GM23248 (cell line): ENCODE data around the gene MRPL32. TPM values are rescaled to one million over a fixed set of nuclear protein-coding genes. Genes with fewer than 3 reads are reported as not detected.

ENCODE experiments used
- DNase-seq: peaks from one replicate; pipeline ENCODE4 v3.0.0-alpha.2; 2015
- H2AFZ ChIP-seq: fragments of 200-600 bp; sonication (generic); 2 replicates; pipeline ENCODE4 v1.6.1; 2016; ENCODE audit warnings: antibody characterized with exemption
- H3F3A ChIP-seq: fragments of 200-600 bp; sonication (generic); 2 replicates; pipeline ENCODE4 v1.6.1; 2016; ENCODE audit warnings: mild to moderate bottlenecking, antibody characterized with exemption, mixed run types; ENCODE audit not compliant: insufficient read depth
- H3K27ac ChIP-seq: fragments of 200-600 bp; sonication (generic); 2 replicates; pipeline ENCODE4 v1.5.1; 2016; ENCODE audit warnings: mild to moderate bottlenecking
- H3K27me3 ChIP-seq: fragments of 200-600 bp; sonication (generic); replicated peaks from 2 replicates; pipeline ENCODE4 v1.6.1; 2016; ENCODE audit warnings: mild to moderate bottlenecking; ENCODE audit not compliant: insufficient read depth
- H3K36me3 ChIP-seq: fragments of 200-600 bp; sonication (generic); 2 replicates; pipeline ENCODE4 v1.6.1; 2016; ENCODE audit warnings: low read depth, mild to moderate bottlenecking
- H3K4me1 ChIP-seq: fragments of 200-600 bp; sonication (generic); 2 replicates; pipeline ENCODE4 v1.6.1; 2016; ENCODE audit warnings: mild to moderate bottlenecking; ENCODE audit not compliant: insufficient read depth
- H3K4me2 ChIP-seq: fragments of 200-600 bp; sonication (generic); one replicate; pipeline ENCODE4 v1.6.1; 2016; ENCODE audit warnings: mild to moderate bottlenecking; ENCODE audit not compliant: unreplicated experiment
- H3K4me3 ChIP-seq: fragments of 200-600 bp; sonication (generic); 2 replicates; pipeline ENCODE4 v1.5.1; 2016; ENCODE audit warnings: mild to moderate bottlenecking
- H3K79me2 ChIP-seq: fragments of 200-600 bp; sonication (generic); 2 replicates; pipeline ENCODE4 v1.6.1; 2016; ENCODE audit warnings: mild to moderate bottlenecking; ENCODE audit not compliant: insufficient read depth
- H3K9ac ChIP-seq: fragments of 200-600 bp; sonication (generic); 2 replicates; pipeline ENCODE4 v1.6.1; 2016; ENCODE audit warnings: mild to moderate bottlenecking
- H3K9me2 ChIP-seq: fragments of 200-600 bp; sonication (generic); 2 replicates; pipeline ENCODE4 v1.6.1; 2016; ENCODE audit warnings: mixed run types, mild to moderate bottlenecking, moderate library complexity; ENCODE audit not compliant: insufficient read depth
- H3K9me3 ChIP-seq: fragments of 200-600 bp; sonication (generic); one replicate; pipeline ENCODE4 v1.6.1; 2017; ENCODE audit warnings: low read depth
- H4K20me1 ChIP-seq: fragments of 200-600 bp; sonication (generic); 2 replicates; pipeline ENCODE4 v1.6.0; 2016; ENCODE audit not compliant: insufficient read depth
- EZH2 ChIP-seq: fragments of 200-600 bp; sonication (generic); IDR thresholded peaks from 2 replicates; pipeline ENCODE4 v1.6.1; 2018; ENCODE audit warnings: antibody characterized with exemption, mild to moderate bottlenecking; ENCODE audit not compliant: insufficient read depth, poor library complexity, severe bottlenecking
- EZH2phosphoT487 ChIP-seq: fragments of 200-600 bp; sonication (generic); IDR thresholded peaks from 2 replicates; pipeline ENCODE4 v1.6.1; 2018; ENCODE audit warnings: antibody characterized with exemption, moderate library complexity, mild to moderate bottlenecking, low read depth; ENCODE audit not compliant: insufficient read depth
- whole genome bisulfite sequencing, 2 experiments: methylation state at CpG; one replicate each; pipeline ENCODE4 v1.1.6; 2015 to 2017; ENCODE audit warnings: low lambda C conversion rate in 2 of 2, low coverage in 1 of 2; ENCODE audit errors: missing lambda C conversion rate in 2 of 2; 5-methylcytosine and 5-hydroxymethylcytosine counted together
- in situ Hi-C: fragments of 300-500 bp; cut with MboI; formaldehyde crosslinking; loops from 2 replicates; pipeline ENCODE4 v1.15.0; 2020
- polyA plus RNA-seq: library from polyadenylated mRNA; unstranded; fragments of >200 nt; fragmentation: Nextera tagmentation; extraction: Ambion mirVana; gene quantifications from 2 replicates; pipeline ENCODE4 v1.2.1, GENCODE V29; 2016
- total RNA-seq: library from RNA; depleted of rRNA; stranded (reverse); fragments of >200 nt; shearing (Covaris generic); gene quantifications from 2 replicates; pipeline ENCODE4 v1.2.3, GENCODE V29; 2014

Gene MRPL32
- total and polyA plus RNA-seq, 2 experiments from 2014 or later: 45.3 to 76.3 TPM

- H3K36me3 ChIP-seq: peaks cover 76% of the 10 kb centered on the region
- no peak for DNase-seq
- no peaks in the 10 kb centered on the region for H3K27me3 ChIP-seq
- H3F3A ChIP-seq: peaks cover 1% of the 10 kb centered on the region
- H4K20me1 ChIP-seq: no peaks in the 10 kb centered on the region
- TF ChIP-seq EZH2: no peak
- TF ChIP-seq EZH2phosphoT487: no peak
- 95 to 97% methylated on average over 3 of the region's 3 CpGs for WGBS, 2 experiments
- no peaks in the 10 kb centered on the region for H3K4me1 ChIP-seq
- peaks cover 25% of the 10 kb centered on the region for H3K79me2 ChIP-seq
- H3K27ac ChIP-seq: no peak overlapping the region
- H3K4me2 ChIP-seq: no peak overlapping the region
- in situ Hi-C loops: no loop called here
- no peaks in the 10 kb centered on the region for H3K9me2 ChIP-seq
- no peak overlapping the region for H3K4me3 ChIP-seq
- H3K9ac ChIP-seq: no peak overlapping the region
- no peaks in the 10 kb centered on the region for H3K9me3 ChIP-seq
- H2AFZ ChIP-seq: no peak overlapping the region
Measured at GRCh38 chr7:42922017-42922753, 10.0 kb upstream of the MRPL32 start.

DNA sequence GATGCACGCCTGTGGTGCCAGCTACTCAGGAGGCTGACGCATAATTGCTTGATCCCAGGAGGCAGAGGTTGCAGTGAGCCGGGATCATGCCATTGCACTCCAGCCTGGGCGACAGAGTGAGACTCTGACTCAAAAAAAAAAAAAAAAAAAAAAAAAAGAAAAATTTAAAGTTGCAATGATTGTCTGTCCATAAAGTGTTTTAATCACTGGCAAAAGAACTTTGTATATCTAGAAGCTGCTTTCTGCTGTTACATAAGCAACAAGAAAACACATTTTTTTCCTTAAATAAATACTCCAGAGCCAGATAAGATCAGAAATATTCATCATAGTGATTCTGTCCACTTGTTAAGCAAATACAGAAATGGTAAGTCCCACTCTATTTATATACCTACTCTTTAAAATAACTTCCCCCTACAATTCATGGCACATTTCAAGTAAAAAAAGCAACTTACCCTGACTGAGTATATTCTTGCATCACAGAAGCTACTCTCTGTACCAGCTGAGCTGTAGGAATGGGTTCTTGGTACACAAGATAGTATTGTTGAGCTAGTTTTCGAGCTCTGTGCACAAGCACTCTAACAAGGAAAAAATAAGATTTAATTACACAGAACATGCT lies 7.8 kb upstream of the MRPL32 start:
- no peak overlapping the region for H3K4me3 ChIP-seq
- H3F3A ChIP-seq: no peaks in the 10 kb centered on the region
- no peak overlapping the region for H3K4me2 ChIP-seq
- DNase-seq: no peak
- no peak overlapping the region for H3K27ac ChIP-seq
- WGBS, 2 experiments: 96 to 99% methylated on average over 5 of the region's 5 CpGs
- no peaks in the 10 kb centered on the region for H3K27me3 ChIP-seq
- H3K9me2 ChIP-seq: no peaks in the 10 kb centered on the region
- 0 out of 2 replicates have a peak, but pooled peaks cover 6% of the 10 kb centered on the region for H4K20me1 ChIP-seq
- H2AFZ ChIP-seq: no peak overlapping the region
- no peaks in the 10 kb centered on the region for H3K9me3 ChIP-seq
- H3K9ac ChIP-seq: no peak overlapping the region
- H3K79me2 ChIP-seq: peaks cover 46% of the 10 kb centered on the region
- peaks cover 72% of the 10 kb centered on the region for H3K36me3 ChIP-seq
- TF ChIP-seq EZH2 (no peak), EZH2phosphoT487 (no peak)
- 0 out of 2 replicates have a peak, but pooled peaks cover 4% of the 10 kb centered on the region for H3K4me1 ChIP-seq
- in situ Hi-C loops: no loop called here

DNA sequence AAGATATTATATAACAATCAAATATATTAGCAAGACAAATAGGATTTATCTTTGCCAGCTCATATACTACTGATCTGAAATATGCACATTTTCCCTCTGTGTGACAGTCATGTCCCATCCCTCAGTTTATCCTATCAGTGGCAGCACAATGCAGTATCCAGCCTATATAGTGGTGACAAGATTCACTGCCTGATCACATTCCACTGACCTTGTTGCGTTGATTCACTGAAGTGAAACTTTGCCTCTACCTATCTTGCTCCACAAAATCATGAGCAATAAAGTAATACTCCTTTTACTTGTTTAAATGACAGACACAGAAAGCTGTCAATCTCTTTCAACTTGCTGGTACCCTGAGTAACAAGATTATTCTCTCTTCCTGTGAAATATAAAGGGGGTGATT lies 6.5 kb upstream of the MRPL32 start:
- Histone ChIP-seq H3K36me3 (peaks cover 59% of the 10 kb centered on the region), H3K4me3 (no peak overlapping the region), H4K20me1 (0 out of 2 replicates have a peak, but pooled peaks cover 6% of the 10 kb centered on the region), H3K79me2 (peaks cover 59% of the 10 kb centered on the region), H3K9ac (no peak overlapping the region), H3K27me3 (no peaks in the 10 kb centered on the region), H3F3A (peaks cover 2% of the 10 kb centered on the region; the same call in 1 of the 2 replicates), H2AFZ (no peak overlapping the region), H3K9me2 (no peaks in the 10 kb centered on the region), H3K4me2 (no peak overlapping the region), H3K9me3 (no peaks in the 10 kb centered on the region), H3K4me1 (peaks cover 17% of the 10 kb centered on the region), H3K27ac (no peak overlapping the region)
- 96 to 97% methylated on average over 1 of the region's 1 CpG for WGBS, 2 experiments
- in situ Hi-C loops: no loop called here
- DNase-seq: no peak
- TF ChIP-seq EZH2phosphoT487 (no peak), EZH2 (no peak)

DNA sequence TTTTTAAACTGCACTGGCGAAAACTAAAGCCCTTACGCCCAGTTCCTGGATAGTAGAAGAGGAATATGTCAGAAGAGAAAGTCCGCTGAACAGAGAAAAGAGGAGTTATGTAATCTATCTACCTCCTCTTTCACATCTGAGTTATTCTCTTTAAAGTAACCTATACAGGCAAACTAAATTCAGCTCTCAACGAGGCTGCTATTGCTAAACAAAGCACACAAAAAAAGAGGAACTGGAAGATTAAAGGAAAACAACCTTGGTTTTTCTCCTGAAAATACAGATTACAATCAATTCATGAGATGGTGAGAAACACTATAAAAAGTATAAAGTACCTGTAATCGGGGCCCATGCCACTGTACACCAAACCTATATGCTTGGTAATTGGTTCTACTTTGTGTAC lies 6.0 kb upstream of the MRPL32 start:
- H4K20me1 ChIP-seq: 0 out of 2 replicates have a peak, but pooled peaks cover 6% of the 10 kb centered on the region

More for the DNA sequence above, 6.0 kb upstream of the MRPL32 start:
- TF ChIP-seq EZH2 (no peak), EZH2phosphoT487 (no peak)
- Histone ChIP-seq H3F3A (peaks cover 7% of the 10 kb centered on the region; the same call in 1 of the 2 replicates), H3K36me3 (peaks cover 54% of the 10 kb centered on the region), H3K9ac (no peak overlapping the region), H3K9me3 (no peaks in the 10 kb centered on the region), H3K27ac (no peak overlapping the region), H3K9me2 (no peaks in the 10 kb centered on the region), H2AFZ (no peak overlapping the region), H3K4me1 (peaks cover 21% of the 10 kb centered on the region), H3K79me2 (peaks cover 65% of the 10 kb centered on the region), H3K27me3 (no peaks in the 10 kb centered on the region), H3K4me3 (no peak overlapping the region), H3K4me2 (no peak overlapping the region)
- 90 to 95% methylated on average over 5 of the region's 5 CpGs for WGBS, 2 experiments
- DNase-seq: no peak
- in situ Hi-C loops: no loop called here
